Adrenal gland (tissue), 12 donors: ENCODE measurements around the gene CYB561D2. TPM values are rescaled to one million over a fixed set of nuclear protein-coding genes. Genes with fewer than 3 reads are reported as not detected.

ENCODE experiments used
- DNase-seq, 7 donors: peaks; one replicate each; pipeline ENCODE4 v3.0.0-alpha.2; 2019 to 2020
- H3K27ac ChIP-seq, 5 donors: fragments of 200-600 bp; sonication (generic) in 4 of 5; 1 replicate in 3 of 5; 2 replicates in 2 of 5; pipeline versions ENCODE4 v1.5.1 to v1.8.0; 2016 to 2020; ENCODE audit warnings: mild to moderate bottlenecking in 1 of 5
- H3K27me3 ChIP-seq: fragments of 200-600 bp; 2 replicates; pipeline ENCODE4 v1.8.0; 2021
- H3K36me3 ChIP-seq, 2 donors: fragments of 200-600 bp; replicated peaks in 1 of 2; 1 replicate in 1 of 2; 2 replicates in 1 of 2; pipeline versions ENCODE4 v1.5.1 to v1.8.0; 2018 to 2022
- H3K4me1 ChIP-seq, 2 donors: fragments of 200-600 bp; replicated peaks in 1 of 2; 1 replicate in 1 of 2; 2 replicates in 1 of 2; pipeline versions ENCODE4 v1.5.1 to v1.8.0; 2018 to 2021
- H3K4me3 ChIP-seq, 4 donors: fragments of 200-600 bp; sonication (generic) in 3 of 4; one replicate each; pipeline ENCODE4 v1.5.1; 2016 to 2018
- H3K9me3 ChIP-seq, 3 donors: fragments of 200-600 bp; sonication (generic) in 1 of 3; replicated peaks in 1 of 3; 1 replicate in 2 of 3; 2 replicates in 1 of 3; pipeline versions ENCODE4 v1.5.1 to v1.8.0; 2016 to 2021
- CTCF ChIP-seq, 6 experiments: fragments of 450-650 bp in 4 of 6; fragments of 200-600 bp in 2 of 6; sonication (generic) in 1 of 6; IDR thresholded peaks; 1 replicate in 5 of 6; 2 replicates in 1 of 6; pipeline versions ENCODE4 v1.5.1 to v1.8.0; 2016 to 2021; ENCODE audit warnings: antibody characterized with exemption in 6 of 6, mild to moderate bottlenecking in 2 of 6, moderate library complexity in 1 of 6
- POLR2A ChIP-seq, 2 donors: fragments of 450-650 bp; IDR thresholded peaks; one replicate each; pipeline ENCODE4 v1.6.1; 2017; ENCODE audit warnings: antibody characterized with exemption in 2 of 2, mild to moderate bottlenecking in 2 of 2, moderate library complexity in 1 of 2
- WGBS, 4 donors: extraction: QIAGEN DNeasy Blood & Tissue Kit in 2 of 4; methylation state at CpG; one replicate each; pipeline versions ENCODE4 v1.1.5 to v1.1.7; 2013 to 2017; 5-methylcytosine and 5-hydroxymethylcytosine counted together
- intact Hi-C, 2 donors: fragments of 100-400 bp; cut with DNase I; formaldehyde crosslinking; loops; one replicate each; pipeline versions ENCODE4 v1.14.1 to v1.15.0; 2022 to 2023
- polyA plus RNA-seq, 3 donors: library from polyadenylated mRNA; stranded (reverse); fragments of 200-250 nt in 2 of 3; fragments of 350-450 nt in 1 of 3; fragmentation: Illumina TruSeq in 1 of 3; extraction: RNeasy Lipid Tissue Mini Kit (QIAGEN cat#74804) in 1 of 3; gene quantifications; one replicate each; pipeline ENCODE4 v1.2.3, GENCODE V29; 2013 to 2014
- total RNA-seq, 9 donors: library from RNA; depleted of rRNA in 4 of 9; stranded (reverse); fragments of >200 nt in 4 of 9; fragments of 120-200 nt in 1 of 9; fragmentation: NEBNext Ultra II Directional in 1 of 9; extraction: Animal tissue kit (Norgen Biotek cat#: 25700) in 1 of 9; gene quantifications; one replicate each; pipeline versions ENCODE4 v1.1.0 to v1.2.4, GENCODE V29; 2013 to 2023
- donor health status: healthy with polysubstance abuse.
- donor health status: Bipolar disorder and iron deficiency.
- donor health status: DM: yes; HTN: yes; CAD: no.
- donor health status: DM: no; HTN: no; CAD: no.
- donor health status: DM: no; HTN: no; CAD: no.
- donor health status: DM: yes; HTN: yes; CAD: no.

Gene CYB561D2
- total and polyA plus RNA-seq, 12 donors: 13.7 to 39.9 (median 27.1) TPM

GRCh38 chr3:50395070-50395860 is 44.6 kb downstream of the CYB561D2 start:
- WGBS, 4 donors: 67 to 93% (median 74%) methylated on average over 3 to 10 of the region's 10 CpGs
- Histone ChIP-seq H3K9me3 (no peaks in the 10 kb centered on the region), H3K27me3 (no peaks in the 10 kb centered on the region), H3K36me3 (no peaks in the 10 kb centered on the region), H3K4me3 (no peak overlapping the region), H3K4me1 (peaks cover 4 to 15% of the 10 kb centered on the region in 2 donors), H3K27ac (no peak overlapping the region)
- TF ChIP-seq POLR2A (IDR thresholded peaks at IDR 0.05) (no peak), CTCF (IDR thresholded peaks at IDR 0.05) (no peak)
- peak in 2 of 7 donors; percentile 13 to 55 for DNase-seq
- intact Hi-C loops: no loop called here

GRCh38 chr3:50396502-50396901 is 45.8 kb downstream of the CYB561D2 start:
- H3K27ac ChIP-seq: no peak overlapping the region
- peaks cover 0 to 5% of the 10 kb centered on the region in 2 donors for H3K4me1 ChIP-seq
- DNase-seq: no peak
- TF ChIP-seq CTCF (IDR thresholded peaks at IDR 0.05) (no peak), POLR2A (IDR thresholded peaks at IDR 0.05) (no peak)
- intact Hi-C loops: no loop called here
- no peak overlapping the region for H3K4me3 ChIP-seq
- no peaks in the 10 kb centered on the region for H3K9me3 ChIP-seq
- H3K36me3 ChIP-seq: no peaks in the 10 kb centered on the region
- H3K27me3 ChIP-seq: no peaks in the 10 kb centered on the region
- 90 to 96% (median 91%) methylated on average over 4 to 10 of the region's 10 CpGs for WGBS, 4 donors

- H3K4me1 ChIP-seq: no peaks in the 10 kb centered on the region
- H3K27me3 ChIP-seq: no peaks in the 10 kb centered on the region
- no peak for DNase-seq
- no peaks in the 10 kb centered on the region for H3K36me3 ChIP-seq
- H3K27ac ChIP-seq: no peak overlapping the region
- no peaks in the 10 kb centered on the region for H3K9me3 ChIP-seq
- intact Hi-C loops: no loop called here
- no peak for TF ChIP-seq CTCF (IDR thresholded peaks at IDR 0.05)
- no peak for TF ChIP-seq POLR2A (IDR thresholded peaks at IDR 0.05)
- WGBS, 4 donors: 26 to 45% (median 38%) methylated on average over 5 of the region's 5 CpGs
- H3K4me3 ChIP-seq: no peak overlapping the region
Measured at GRCh38 chr3:50401978-50402595, 51.4 kb downstream of the CYB561D2 start.

Other genes with a start within 250 kb of the CYB561D2 start
- gene SEMA3F, start 195.5 kb upstream of the CYB561D2 start, total RNA-seq: 10 to 100 TPM in 6 of 9 donors, 1 to 10 TPM in 3; 1.6 to 21.1 (median 13.3) TPM
- 10 to 100 TPM in 2 of 3 donors, 1 to 10 TPM in 1; 7.3 to 16.7 (median 14.5) TPM for gene SEMA3F, start 195.5 kb upstream of the CYB561D2 start, polyA plus RNA-seq
- gene GNAT1, start 159.3 kb upstream of the CYB561D2 start, total RNA-seq: not detected
- gene GNAT1, start 159.3 kb upstream of the CYB561D2 start, polyA plus RNA-seq: not detected
- gene SLC38A3, start 145.6 kb upstream of the CYB561D2 start, total RNA-seq: 10 to 100 TPM in 1 of 9 donors, under 1 TPM in 6, not detected in 2; 0.07 to 48.8 (median 0.61) TPM
- gene SLC38A3, start 145.6 kb upstream of the CYB561D2 start, polyA plus RNA-seq: under 1 TPM; 0.05 to 0.30 (median 0.08) TPM
- gene GNAI2, start 114.7 kb upstream of the CYB561D2 start, total RNA-seq: 100 to 1,000 TPM; 109 to 275 (median 202) TPM
- 100 to 1,000 TPM; 133 to 163 (median 157) TPM for gene GNAI2, start 114.7 kb upstream of the CYB561D2 start, polyA plus RNA-seq
- gene SEMA3B, start 81.7 kb upstream of the CYB561D2 start, total RNA-seq: 100 to 1,000 TPM in 7 of 9 donors, 10 to 100 TPM in 1, 1 to 10 TPM in 1; 6.0 to 468 (median 217) TPM
- gene SEMA3B, start 81.7 kb upstream of the CYB561D2 start, polyA plus RNA-seq: 100 to 1,000 TPM; 159 to 496 (median 451) TPM
- gene LSMEM2, start 71.8 kb upstream of the CYB561D2 start, total RNA-seq: under 1 TPM in 4 of 9 donors, not detected in 5; 0.11 to 0.76 (median 0.48) TPM
- under 1 TPM; 0.09 to 0.64 (median 0.47) TPM for gene LSMEM2, start 71.8 kb upstream of the CYB561D2 start, polyA plus RNA-seq
- gene IFRD2, start 58.4 kb upstream of the CYB561D2 start, total RNA-seq: 10 to 100 TPM; 31.6 to 96.3 (median 52.8) TPM
- gene IFRD2, start 58.4 kb upstream of the CYB561D2 start, polyA plus RNA-seq: 100 to 1,000 TPM in 2 of 3 donors, 10 to 100 TPM in 1; 55.9 to 182 (median 144) TPM
- gene HYAL3, start 51.5 kb upstream of the CYB561D2 start, total RNA-seq: 1 to 10 TPM; 1.7 to 5.4 (median 3.5) TPM
- 1 to 10 TPM; 2.5 to 6.8 (median 3.2) TPM for gene HYAL3, start 51.5 kb upstream of the CYB561D2 start, polyA plus RNA-seq
- 10 to 100 TPM in 6 of 9 donors, 1 to 10 TPM in 3; 5.2 to 17.9 (median 10.4) TPM for gene NAA80, start 51.5 kb upstream of the CYB561D2 start, total RNA-seq
- 10 to 100 TPM in 2 of 3 donors, 1 to 10 TPM in 1; 6.0 to 19.8 (median 14.0) TPM for gene NAA80, start 51.5 kb upstream of the CYB561D2 start, polyA plus RNA-seq
- gene HYAL1, start 47.3 kb upstream of the CYB561D2 start, total RNA-seq: 10 to 100 TPM in 8 of 9 donors, 1 to 10 TPM in 1; 3.2 to 50.5 (median 35.6) TPM
- gene HYAL1, start 47.3 kb upstream of the CYB561D2 start, polyA plus RNA-seq: 10 to 100 TPM in 2 of 3 donors, 1 to 10 TPM in 1; 9.7 to 50.1 (median 16.5) TPM
- gene HYAL2, start 28.1 kb upstream of the CYB561D2 start, total RNA-seq: 100 to 1,000 TPM in 4 of 9 donors, 10 to 100 TPM in 5; 62.9 to 186 (median 96.7) TPM
- 100 to 1,000 TPM in 2 of 3 donors, 10 to 100 TPM in 1; 28.0 to 147 (median 109) TPM for gene HYAL2, start 28.1 kb upstream of the CYB561D2 start, polyA plus RNA-seq
- 10 to 100 TPM; 29.0 to 64.3 (median 34.8) TPM for gene TUSC2, start 22.6 kb upstream of the CYB561D2 start, total RNA-seq
- gene TUSC2, start 22.6 kb upstream of the CYB561D2 start, polyA plus RNA-seq: 10 to 100 TPM; 28.8 to 35.5 (median 31.9) TPM
- gene RASSF1, start 10.0 kb upstream of the CYB561D2 start, total RNA-seq: 10 to 100 TPM in 8 of 9 donors, 1 to 10 TPM in 1; 9.8 to 27.4 (median 14.7) TPM
- 10 to 100 TPM in 2 of 3 donors, 1 to 10 TPM in 1; 9.6 to 26.4 (median 23.5) TPM for gene RASSF1, start 10.0 kb upstream of the CYB561D2 start, polyA plus RNA-seq
- under 1 TPM in 6 of 9 donors, not detected in 3; 0.11 to 0.67 (median 0.40) TPM for gene ZMYND10, start 5.1 kb upstream of the CYB561D2 start, total RNA-seq
- gene ZMYND10, start 5.1 kb upstream of the CYB561D2 start, polyA plus RNA-seq: 1 to 10 TPM in 2 of 3 donors, not detected in 1; 1.2 to 1.9 TPM
- gene NPRL2, start 87 bp upstream of the CYB561D2 start, total RNA-seq: 10 to 100 TPM; 16.9 to 36.2 (median 23.0) TPM
- gene NPRL2, start 87 bp upstream of the CYB561D2 start, polyA plus RNA-seq: 10 to 100 TPM; 27.5 to 57.9 (median 45.3) TPM
- 10 to 100 TPM; 48.9 to 88.5 (median 63.6) TPM for gene TMEM115, start 8.7 kb downstream of the CYB561D2 start, total RNA-seq
- 10 to 100 TPM; 23.6 to 36.6 (median 34.5) TPM for gene TMEM115, start 8.7 kb downstream of the CYB561D2 start, polyA plus RNA-seq
- under 1 TPM; 0.09 to 0.88 (median 0.56) TPM for gene CACNA2D2, start 152.8 kb downstream of the CYB561D2 start, total RNA-seq
- 1 to 10 TPM in 2 of 3 donors, under 1 TPM in 1; 0.59 to 2.0 (median 1.0) TPM for gene CACNA2D2, start 152.8 kb downstream of the CYB561D2 start, polyA plus RNA-seq
- 10 to 100 TPM; 10.6 to 44.3 (median 17.4) TPM for gene C3orf18, start 216.9 kb downstream of the CYB561D2 start, total RNA-seq
- gene C3orf18, start 216.9 kb downstream of the CYB561D2 start, polyA plus RNA-seq: 1 to 10 TPM; 6.6 to 9.8 (median 9.0) TPM
- gene HEMK1, start 218.7 kb downstream of the CYB561D2 start, total RNA-seq: 10 to 100 TPM in 8 of 9 donors, 1 to 10 TPM in 1; 9.1 to 38.2 (median 17.2) TPM
- 10 to 100 TPM in 2 of 3 donors, 1 to 10 TPM in 1; 9.3 to 46.4 (median 25.3) TPM for gene HEMK1, start 218.7 kb downstream of the CYB561D2 start, polyA plus RNA-seq